Neutrophil (primary cell): ENCODE data around the gene TRAIP.

Experiments used
- H3K27ac ChIP-seq: fragments of 200-600 bp; sonication (generic); 2 replicates; pipeline ENCODE4 v1.5.1; 2016; ENCODE audit warnings: mild to moderate bottlenecking, moderate library complexity
- H3K27me3 ChIP-seq: fragments of 200-600 bp; sonication (generic); 2 replicates; pipeline ENCODE4 v1.6.0; 2016; ENCODE audit warnings: mild to moderate bottlenecking
- H3K36me3 ChIP-seq: fragments of 200-600 bp; sonication (generic); 2 replicates; pipeline ENCODE4 v1.5.1; 2017
- H3K4me1 ChIP-seq, 2 experiments: fragments of 200-600 bp in 1 of 2; sonication (generic) in 1 of 2; 1 replicate in 1 of 2; 2 replicates in 1 of 2; pipeline versions ENCODE4 v1.5.1 to v1.6.1; 2013 to 2016; ENCODE audit warnings: low read depth in 1 of 2, low read length in 1 of 2, mild to moderate bottlenecking in 1 of 2, moderate library complexity in 1 of 2; ENCODE audit not compliant: control insufficient read depth in 1 of 2, insufficient read depth in 1 of 2
- H3K4me3 ChIP-seq, 2 experiments: fragments of 200-600 bp in 1 of 2; sonication (generic) in 1 of 2; 1 replicate in 1 of 2; 2 replicates in 1 of 2; pipeline ENCODE4 v1.5.1; 2013 to 2016; ENCODE audit warnings: low read depth in 1 of 2, low read length in 1 of 2, mild to moderate bottlenecking in 1 of 2, moderate library complexity in 1 of 2
- H3K9me3 ChIP-seq: fragments of 200-600 bp; sonication (generic); 2 replicates; pipeline ENCODE4 v1.5.1; 2016
- TF ChIP-seq, protein P1 (sequence below): fragments of 200-600 bp; sonication (generic); IDR thresholded peaks from 2 replicates; pipeline ENCODE4 v1.5.1; 2016; ENCODE audit warnings: antibody characterized with exemption

The TRAIP gene

DNA sequence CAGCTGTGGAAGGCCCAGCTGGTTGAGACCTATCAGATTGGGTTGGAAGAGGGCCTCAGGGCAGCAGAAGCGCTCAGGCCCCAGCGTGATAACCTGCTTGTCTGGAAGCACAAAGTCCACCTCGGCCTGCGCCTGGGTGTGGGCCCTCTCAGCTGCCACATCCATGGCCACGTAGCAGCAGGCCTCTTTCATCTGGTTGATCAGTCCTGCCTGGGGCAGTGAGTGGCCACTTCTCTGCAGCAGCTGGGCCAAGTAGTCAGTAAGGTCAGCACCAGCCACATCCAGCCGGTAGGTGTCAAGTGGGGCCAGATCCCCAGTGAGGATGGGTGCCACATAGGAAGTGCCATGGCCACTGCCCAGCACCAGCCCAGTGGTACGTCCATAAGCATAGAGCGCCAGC lies 17.3 kb upstream of the TRAIP start:
- TF ChIP-seq, protein P1, sequence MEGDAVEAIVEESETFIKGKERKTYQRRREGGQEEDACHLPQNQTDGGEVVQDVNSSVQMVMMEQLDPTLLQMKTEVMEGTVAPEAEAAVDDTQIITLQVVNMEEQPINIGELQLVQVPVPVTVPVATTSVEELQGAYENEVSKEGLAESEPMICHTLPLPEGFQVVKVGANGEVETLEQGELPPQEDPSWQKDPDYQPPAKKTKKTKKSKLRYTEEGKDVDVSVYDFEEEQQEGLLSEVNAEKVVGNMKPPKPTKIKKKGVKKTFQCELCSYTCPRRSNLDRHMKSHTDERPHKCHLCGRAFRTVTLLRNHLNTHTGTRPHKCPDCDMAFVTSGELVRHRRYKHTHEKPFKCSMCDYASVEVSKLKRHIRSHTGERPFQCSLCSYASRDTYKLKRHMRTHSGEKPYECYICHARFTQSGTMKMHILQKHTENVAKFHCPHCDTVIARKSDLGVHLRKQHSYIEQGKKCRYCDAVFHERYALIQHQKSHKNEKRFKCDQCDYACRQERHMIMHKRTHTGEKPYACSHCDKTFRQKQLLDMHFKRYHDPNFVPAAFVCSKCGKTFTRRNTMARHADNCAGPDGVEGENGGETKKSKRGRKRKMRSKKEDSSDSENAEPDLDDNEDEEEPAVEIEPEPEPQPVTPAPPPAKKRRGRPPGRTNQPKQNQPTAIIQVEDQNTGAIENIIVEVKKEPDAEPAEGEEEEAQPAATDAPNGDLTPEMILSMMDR, result no peak
- Histone ChIP-seq H3K27ac (no peak overlapping the region), H3K36me3 (no peaks in the 10 kb centered on the region), H3K9me3 (no peaks in the 10 kb centered on the region), H3K27me3 (peaks cover 34% of the 10 kb centered on the region), H3K4me1 (peaks cover 6 to 11% of the 10 kb centered on the region in 2 experiments), H3K4me3 (no peak overlapping the region)

DNA sequence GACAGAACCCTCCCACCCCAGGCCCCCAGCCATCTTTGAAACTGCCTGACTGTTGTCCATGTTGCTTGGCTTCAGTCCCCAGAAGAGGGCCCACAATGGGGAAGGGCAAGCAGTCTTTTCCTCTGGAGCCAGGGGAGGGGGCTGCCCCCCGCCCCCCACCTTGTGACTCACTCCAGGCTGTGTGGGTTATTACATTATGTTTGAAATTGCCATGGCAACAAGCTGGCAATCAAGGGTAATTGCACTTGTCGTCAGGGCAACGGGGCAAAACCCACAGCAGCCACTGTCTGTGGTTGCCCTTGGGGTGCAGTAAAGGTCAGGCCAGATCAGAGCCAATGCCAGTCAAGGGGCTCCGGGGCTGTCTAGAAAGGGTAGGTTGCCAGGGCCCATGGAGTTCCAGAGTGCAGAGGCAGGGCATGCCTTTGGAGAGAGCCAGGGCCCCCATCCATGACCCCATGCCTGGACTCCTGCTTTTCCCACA lies 16.5 kb upstream of the TRAIP start:
- Histone ChIP-seq H3K9me3 (no peaks in the 10 kb centered on the region), H3K36me3 (no peaks in the 10 kb centered on the region), H3K27me3 (peaks cover 42% of the 10 kb centered on the region), H3K4me3 (no peak overlapping the region), H3K27ac (no peak overlapping the region), H3K4me1 (peaks cover 6 to 11% of the 10 kb centered on the region in 2 experiments)
- TF ChIP-seq, protein P1, result no peak

DNA sequence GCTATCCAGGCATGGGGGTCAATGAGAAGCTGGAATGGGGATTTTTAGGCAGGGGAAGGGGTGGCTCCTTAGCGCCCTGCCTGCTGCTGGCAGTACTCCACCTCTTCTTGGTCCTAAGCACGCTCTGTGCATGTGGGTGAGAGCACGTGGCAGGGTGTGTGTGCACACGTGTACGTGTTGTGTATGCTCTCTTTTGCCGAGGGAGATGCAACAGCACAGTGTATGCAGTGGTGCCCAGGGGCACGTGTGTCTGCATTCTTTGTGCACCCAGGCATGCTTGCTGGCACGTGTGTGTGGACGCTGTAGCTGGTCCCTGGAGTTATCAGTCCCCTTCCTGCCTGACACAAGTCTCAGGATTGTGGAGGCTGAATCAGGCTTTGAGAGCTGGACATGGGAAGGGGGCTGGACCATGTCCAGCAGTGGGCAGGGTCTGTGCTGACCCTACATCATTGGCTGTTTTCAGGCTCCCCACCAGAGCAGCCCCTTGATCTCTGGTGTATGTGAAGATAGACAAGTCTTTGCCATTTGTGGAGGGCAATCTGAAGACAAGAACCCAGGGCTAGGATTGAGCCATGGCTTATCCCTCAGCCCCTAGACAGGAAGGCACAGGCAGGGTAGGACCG lies 15.3 kb upstream of the TRAIP start:
- TF ChIP-seq, protein P1, result no peak

DNA sequence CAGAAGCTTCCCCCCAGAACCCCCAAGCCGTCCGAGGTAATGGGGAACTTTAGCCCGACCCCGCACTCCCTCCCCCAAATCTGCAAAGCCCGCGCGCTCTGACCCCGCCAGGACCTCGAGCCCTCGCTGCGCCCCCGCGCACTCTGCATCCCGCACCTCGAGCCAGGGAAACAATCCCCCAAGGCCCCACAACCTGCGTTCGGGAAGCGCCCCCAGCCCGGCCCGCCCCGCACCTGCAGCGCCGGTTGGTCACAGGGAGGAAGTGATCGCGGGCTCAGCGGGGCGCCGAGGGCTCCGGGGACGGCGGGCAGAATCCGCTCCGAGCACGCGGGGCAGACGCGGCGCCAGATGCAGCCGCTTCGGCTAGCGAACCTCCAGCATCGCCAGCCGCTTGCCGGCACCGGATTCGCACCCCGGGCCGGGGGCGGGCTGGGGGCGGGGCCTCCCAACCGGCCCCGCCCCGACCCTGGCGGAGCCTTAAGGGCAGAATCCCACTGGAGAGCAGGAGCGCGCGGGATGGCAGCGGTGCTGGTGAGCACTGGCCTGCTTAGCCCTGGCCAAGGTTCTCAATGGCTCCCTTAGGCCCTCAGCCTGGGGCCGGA lies 13.3 kb upstream of the TRAIP start, which contains the start of gene CAMKV:
CAMKV (minus strand) TSS at position 382 of the 602 bp plus-strand sequence. CDS start 7,518 bp downstream, outside the sequence.
- peaks cover 6 to 11% of the 10 kb centered on the region in 2 experiments for H3K4me1 ChIP-seq
- H3K9me3 ChIP-seq, result no peaks in the 10 kb centered on the region
- no peaks in the 10 kb centered on the region for H3K36me3 ChIP-seq
- TF ChIP-seq, protein P1, result no peak
- peaks cover 74% of the 10 kb centered on the region for H3K27me3 ChIP-seq
- peak within 1 kb of the TSS; percentile 34 to 55 for H3K4me3 ChIP-seq
- H3K27ac ChIP-seq, result no peak within 1 kb of the TSS

More for the DNA sequence above, 15.3 kb upstream of the TRAIP start:
- Histone ChIP-seq H3K4me1 (peaks cover 6 to 11% of the 10 kb centered on the region in 2 experiments), H3K36me3 (no peaks in the 10 kb centered on the region), H3K27ac (no peak overlapping the region), H3K27me3 (peaks cover 54% of the 10 kb centered on the region), H3K9me3 (no peaks in the 10 kb centered on the region), H3K4me3 (no peak overlapping the region)

DNA sequence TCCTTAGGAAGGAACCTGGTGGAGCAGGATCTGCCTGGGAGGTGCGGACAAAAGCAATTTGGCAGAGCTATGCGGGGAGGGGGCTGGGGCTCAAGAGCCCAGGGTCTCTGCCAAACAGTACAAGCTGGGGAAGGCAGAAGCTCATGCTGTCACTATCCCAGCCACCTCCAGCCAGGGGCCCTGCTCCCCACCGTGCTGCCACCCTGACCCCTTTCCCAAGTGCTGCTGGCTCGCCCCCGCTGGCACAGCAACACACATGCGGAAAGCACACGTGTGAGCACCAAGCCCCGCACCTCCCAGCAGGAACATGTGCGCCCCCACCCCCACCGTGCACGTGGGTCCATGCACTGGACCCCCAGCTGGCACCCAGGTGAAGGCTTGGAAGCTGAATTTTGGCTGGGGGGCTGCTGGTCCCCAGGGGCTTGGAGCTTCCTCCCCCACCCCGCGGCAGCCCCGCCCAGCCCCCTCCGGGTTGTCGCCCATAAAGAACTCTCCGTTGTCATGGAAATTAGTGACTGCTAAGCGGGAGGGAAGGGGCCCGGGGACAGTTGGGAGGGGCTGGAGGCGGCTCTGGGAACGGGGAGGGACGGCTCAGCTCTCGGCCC lies 12.6 kb upstream of the TRAIP start:
- Histone ChIP-seq H3K36me3 (no peaks in the 10 kb centered on the region), H3K27me3 (peaks cover 81% of the 10 kb centered on the region), H3K4me3 (peak overlapping the region in 1 of 2 experiments; percentile 55), H3K9me3 (no peaks in the 10 kb centered on the region), H3K27ac (no peak overlapping the region), H3K4me1 (peaks cover 6 to 11% of the 10 kb centered on the region in 2 experiments)
- TF ChIP-seq, protein P1, result no peak
